GM12873 (cell line): ENCODE data around the gene SESN3.

ENCODE experiments used
- TF ChIP-seq, protein P1 (sequence below): IDR thresholded peaks from 2 replicates; pipeline ENCODE4 v1.5.1; 2012; ENCODE audit warnings: low read depth, mild to moderate bottlenecking, moderate library complexity, low read length, control low read depth; ENCODE audit not compliant: insufficient read depth; ENCODE audit errors: missing control alignments

Gene SESN3

DNA sequence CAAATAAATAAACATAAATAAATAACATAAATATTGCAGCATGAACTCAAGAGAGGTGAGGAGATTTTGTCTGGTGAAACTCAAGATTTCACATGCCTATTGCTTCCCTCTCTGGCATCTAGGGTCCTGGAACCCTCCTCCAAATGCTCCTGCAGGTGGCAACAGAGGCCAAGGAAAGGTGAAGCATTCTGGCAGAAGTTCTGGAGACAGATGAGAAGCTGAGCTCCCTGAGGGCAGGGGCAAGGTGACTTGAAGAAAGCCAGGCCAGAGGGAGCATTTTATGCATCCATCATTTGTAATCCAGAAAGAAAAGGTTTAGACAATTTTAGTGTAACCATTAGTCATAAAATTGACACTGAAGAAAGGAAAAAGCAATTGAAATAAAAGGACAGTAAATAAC lies 76.5 kb downstream of the SESN3 start:
- TF ChIP-seq, protein P1, sequence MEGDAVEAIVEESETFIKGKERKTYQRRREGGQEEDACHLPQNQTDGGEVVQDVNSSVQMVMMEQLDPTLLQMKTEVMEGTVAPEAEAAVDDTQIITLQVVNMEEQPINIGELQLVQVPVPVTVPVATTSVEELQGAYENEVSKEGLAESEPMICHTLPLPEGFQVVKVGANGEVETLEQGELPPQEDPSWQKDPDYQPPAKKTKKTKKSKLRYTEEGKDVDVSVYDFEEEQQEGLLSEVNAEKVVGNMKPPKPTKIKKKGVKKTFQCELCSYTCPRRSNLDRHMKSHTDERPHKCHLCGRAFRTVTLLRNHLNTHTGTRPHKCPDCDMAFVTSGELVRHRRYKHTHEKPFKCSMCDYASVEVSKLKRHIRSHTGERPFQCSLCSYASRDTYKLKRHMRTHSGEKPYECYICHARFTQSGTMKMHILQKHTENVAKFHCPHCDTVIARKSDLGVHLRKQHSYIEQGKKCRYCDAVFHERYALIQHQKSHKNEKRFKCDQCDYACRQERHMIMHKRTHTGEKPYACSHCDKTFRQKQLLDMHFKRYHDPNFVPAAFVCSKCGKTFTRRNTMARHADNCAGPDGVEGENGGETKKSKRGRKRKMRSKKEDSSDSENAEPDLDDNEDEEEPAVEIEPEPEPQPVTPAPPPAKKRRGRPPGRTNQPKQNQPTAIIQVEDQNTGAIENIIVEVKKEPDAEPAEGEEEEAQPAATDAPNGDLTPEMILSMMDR, result peak; percentile 74

DNA sequence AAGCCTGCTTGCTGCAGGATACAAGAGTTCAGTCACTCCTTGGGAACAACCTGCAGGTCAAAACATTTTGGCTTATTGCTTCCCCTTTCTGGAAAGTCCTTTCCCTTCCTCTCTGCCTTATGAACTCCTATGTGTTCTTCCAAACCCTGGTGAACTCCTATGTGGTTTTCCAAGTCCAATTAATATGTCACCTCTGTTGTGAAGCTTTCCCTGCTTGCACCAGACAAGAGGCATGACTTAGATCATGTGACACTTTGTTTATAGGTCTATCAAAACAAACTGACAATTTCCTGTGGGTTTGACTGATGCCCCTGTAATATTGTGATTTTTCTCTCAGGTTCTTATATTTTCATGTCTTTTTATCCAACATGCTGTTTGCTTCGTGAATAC lies 77.2 kb downstream of the SESN3 start:
- TF ChIP-seq, protein P1, result no peak

DNA sequence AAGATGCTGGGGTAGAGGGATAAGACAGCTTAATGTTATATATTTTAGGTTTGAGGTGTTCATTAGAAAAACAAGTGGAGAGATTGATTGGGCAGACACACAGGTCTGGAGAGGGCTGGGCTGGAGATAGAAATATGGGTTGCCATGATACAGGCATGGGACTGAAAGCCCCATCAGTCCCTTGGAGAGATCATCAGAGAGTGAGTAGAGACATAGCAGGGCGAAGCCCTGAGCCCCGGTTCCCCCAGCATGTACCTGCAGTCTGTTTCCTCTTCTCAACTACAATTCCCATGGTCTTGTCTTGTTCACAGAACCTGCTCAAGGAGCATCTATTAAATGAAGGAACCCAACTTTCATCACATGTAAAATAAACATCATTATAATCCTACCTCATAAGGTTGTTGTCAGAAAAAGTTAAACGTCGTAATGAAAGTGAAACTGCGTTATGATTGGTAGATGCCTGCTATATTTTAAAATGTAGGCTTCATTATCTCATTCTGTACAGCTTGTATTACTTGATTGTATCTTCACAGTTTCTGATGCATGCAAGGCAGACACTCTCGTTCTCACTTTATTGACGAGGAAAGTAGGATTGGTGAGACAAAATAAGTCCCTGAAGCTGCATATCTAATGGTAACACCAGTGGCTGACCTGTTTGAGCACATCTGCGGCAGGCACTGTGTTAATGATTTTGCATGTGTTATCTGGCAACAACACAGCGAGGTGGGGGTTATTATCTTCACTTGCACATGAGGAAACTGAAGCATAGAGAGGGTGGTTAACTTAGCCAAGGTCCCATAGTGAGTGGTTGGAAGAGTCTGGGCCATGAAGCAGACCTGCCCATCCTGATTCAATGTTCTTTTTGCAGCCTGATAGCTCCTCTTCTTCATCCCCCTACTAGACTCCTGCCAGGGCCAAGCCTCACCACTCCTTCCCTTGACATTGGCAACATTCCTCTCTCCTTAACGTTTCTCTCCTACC lies 77.8 kb downstream of the SESN3 start:
- TF ChIP-seq, protein P1, result no peak

DNA sequence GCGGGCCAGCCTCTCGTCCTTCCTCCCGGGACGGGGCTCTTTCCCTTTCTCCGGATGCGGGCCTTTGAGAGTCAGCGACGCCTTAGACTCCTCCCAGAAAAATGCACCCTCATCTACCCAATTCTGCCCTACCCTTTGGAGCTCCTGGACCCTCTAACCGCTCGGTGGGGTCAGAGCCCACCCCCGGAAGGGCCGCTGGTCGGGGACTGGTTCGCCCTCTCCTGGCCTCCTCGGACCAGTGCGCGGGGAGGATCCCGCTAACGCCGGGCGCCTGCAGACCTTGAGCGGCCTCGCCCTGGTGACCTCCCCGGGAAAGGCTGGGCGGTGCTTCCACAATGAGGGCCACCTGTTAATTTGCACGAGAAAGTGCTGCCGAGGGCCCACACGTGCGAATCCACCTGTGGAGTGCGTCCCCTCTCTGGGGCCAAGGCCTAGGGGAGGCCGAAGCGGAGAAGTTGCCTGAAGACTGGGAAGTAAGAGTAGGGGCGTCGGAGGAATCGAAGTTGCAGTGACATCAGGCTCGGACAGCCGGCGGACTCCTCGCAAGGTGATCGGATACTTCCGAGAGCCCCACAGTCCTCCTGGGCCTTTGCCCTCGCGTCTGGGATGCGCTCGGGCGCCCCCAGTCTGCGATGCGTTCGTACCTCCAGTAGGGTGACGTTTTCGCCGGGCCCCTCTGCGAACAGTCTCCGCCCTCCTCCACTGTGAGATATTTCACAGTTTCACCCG lies 79.9 kb downstream of the SESN3 start:
- TF ChIP-seq, protein P1, result peak; percentile 78

DNA sequence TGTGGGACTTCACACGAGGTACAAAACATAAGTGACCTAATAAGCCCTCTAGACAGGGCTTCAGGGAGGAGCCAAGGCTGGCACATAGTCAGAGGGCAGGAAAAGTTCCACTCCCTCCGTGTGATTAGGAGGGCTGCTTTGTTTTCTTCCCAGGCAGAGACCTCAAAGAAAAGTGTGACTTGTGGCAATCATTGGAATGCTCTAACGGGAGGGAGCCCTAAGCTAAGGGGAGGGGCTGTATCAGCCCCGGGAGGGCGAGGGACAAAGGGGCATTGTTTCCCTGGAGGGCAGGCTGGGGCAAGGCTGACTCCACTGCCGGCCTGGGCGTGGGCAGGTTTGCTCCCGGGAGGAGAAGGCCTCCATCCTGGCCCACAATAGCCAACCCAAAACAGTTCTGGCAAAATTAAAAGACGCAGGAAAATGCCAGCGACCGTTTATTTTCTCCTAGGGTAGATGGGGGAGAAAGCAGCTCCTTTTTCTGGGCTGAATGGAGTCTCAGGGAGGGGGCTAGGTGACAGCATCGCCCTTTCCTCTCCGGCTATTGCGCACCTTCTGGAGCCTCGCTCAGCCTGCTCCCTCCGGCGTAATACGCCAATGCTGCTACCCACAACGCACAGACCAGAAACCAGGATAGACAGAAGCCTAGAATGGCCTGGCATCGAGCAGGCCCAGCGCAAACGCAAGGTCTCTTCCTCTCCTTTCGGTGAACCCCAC lies 81.2 kb downstream of the SESN3 start:
- TF ChIP-seq, protein P1, result no peak

DNA sequence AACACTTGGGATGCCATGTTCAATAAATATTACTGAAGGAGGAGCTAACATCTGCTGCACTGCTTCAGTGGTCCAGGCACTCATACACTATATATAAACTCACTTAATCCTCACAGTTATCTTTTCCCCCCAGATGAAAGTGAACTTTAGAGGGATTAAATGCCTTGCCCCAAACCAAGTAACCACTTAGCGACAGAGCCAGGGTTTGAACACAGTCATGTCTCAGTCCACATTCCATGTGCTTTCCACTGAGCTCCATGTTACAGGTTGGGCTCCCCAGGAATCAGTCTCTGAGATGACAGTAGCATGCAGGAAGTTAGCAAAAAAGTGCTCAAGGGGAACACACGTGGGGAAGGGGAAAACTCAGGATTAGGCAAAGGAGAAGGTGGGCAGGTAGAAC lies 82.1 kb downstream of the SESN3 start:
- TF ChIP-seq, protein P1, result no peak
